Measurements from ENCODE around the gene KL.

Gene KL

DNA sequence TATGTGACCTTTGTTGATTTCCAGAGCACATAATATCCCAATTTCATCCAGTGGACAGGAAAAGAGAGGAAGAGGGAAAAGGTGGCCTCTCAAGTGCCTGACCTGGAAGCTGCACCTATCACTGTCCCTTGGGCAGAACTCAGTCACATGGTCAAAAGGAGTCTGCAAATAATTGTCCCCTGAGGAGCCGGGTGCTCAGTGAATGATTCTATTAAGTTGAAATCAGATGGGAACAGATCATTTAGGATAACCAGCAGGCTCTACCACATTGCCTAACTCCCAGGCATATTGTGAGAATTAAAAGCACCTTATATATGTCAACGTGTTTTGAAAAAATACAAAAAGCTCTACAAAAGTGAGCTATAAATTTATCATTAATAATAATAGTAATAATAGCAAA is 6.8 kb downstream of the KL start:
- Histone ChIP-seq H3K4me3 (ENCODE audit: low read depth, low read length) (no peak overlapping the region), H3K4me1 (ENCODE audit: control insufficient read depth, insufficient read depth, low read length) (no peaks in the 10 kb centered on the region), H3K36me3 (ENCODE audit: control insufficient read depth in 2 of 2, insufficient read depth in 1 of 2, low read length in 2 of 2) (no peaks in the 10 kb centered on the region), H3K27ac (ENCODE audit: extremely low read depth, low read depth, low read length) (no peak overlapping the region), H3K9me3 (ENCODE audit: control insufficient read depth, insufficient read depth, low read depth, low read length) (no peaks in the 10 kb centered on the region)
- CTCF ChIA-PET, result interaction anchor here (0.6 kb wide), 1 partner anchor 373 kb away, joined by 3 read pairs; no protein-coding TSS in a partner anchor
- no peak for TF ChIP-seq ZNF558 (tag by site-specific recombination; IDR thresholded peaks at IDR 0.05)
- TF ChIP-seq ZNF335 (tag by site-specific recombination; conservative IDR thresholded peaks at IDR 0.05), result peak; percentile 34; the same call in 1 of the 2 replicates
- POLR2A ChIA-PET, result no interaction called here

DNA sequence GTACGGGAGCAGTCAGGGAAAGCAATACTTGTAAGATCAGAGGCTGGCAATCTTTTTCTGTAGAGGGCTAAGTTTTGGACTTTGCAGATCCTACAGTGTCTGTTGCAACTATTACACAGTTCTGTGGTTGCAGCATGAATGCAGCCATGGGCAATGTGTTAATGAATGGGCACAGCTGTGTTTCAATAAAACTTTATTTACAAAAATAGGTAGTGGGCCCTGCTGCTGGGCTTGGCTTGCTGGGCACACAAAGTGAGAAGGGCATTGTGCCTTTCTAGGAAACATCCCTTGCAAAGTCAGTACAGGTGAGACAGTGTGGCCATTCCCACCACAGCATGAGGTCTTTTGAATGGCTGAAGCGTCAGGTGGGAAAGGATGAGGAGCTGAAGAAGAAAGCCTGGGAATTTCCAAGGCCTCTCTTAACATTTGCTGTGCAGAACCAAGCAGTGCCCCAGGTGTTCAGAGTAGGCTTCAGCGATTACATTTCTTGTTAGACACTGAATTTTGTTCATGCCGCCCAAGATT is 9.1 kb downstream of the KL start:
- TF ChIP-seq ZNF132 (tag by site-specific recombination; IDR thresholded peaks at IDR 0.05; ENCODE audit: borderline replicate concordance) (no peak), ZNF555 (tag by site-specific recombination; conservative IDR thresholded peaks at IDR 0.05) (no peak), ZNF561 (tag by site-specific recombination; IDR thresholded peaks at IDR 0.05; ENCODE audit: borderline replicate concordance) (no peak), ZNF23 (tag by site-specific recombination; IDR thresholded peaks at IDR 0.05; ENCODE audit: borderline replicate concordance) (no peak), EGR2 (tag by site-specific recombination; IDR thresholded peaks at IDR 0.05; ENCODE audit: low read depth) (no peak), ZFHX2 (tag by site-specific recombination; conservative IDR thresholded peaks at IDR 0.05) (no peak), ZNF530 (tag by site-specific recombination; IDR thresholded peaks at IDR 0.05; ENCODE audit: low read depth) (no peak), ZNF350 (tag by site-specific recombination; IDR thresholded peaks at IDR 0.05) (no peak), ZNF558 (tag by site-specific recombination; IDR thresholded peaks at IDR 0.05) (no peak), ZXDB (tag by site-specific recombination; IDR thresholded peaks at IDR 0.05) (no peak), ZFP37 (tag by site-specific recombination; IDR thresholded peaks at IDR 0.05) (no peak)
- TF ChIP-seq, protein P1, sequence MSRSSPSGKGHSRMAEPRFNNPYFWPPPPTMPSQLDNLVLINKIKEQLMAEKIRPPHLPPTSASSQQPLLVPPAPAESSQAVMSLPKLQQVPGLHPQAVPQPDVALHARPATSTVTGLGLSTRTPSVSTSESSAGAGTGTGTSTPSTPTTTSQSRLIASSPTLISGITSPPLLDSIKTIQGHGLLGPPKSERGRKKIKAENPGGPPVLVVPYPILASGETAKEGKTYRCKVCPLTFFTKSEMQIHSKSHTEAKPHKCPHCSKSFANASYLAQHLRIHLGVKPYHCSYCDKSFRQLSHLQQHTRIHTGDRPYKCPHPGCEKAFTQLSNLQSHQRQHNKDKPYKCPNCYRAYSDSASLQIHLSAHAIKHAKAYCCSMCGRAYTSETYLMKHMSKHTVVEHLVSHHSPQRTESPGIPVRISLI (tag by site-specific recombination; IDR thresholded peaks at IDR 0.05), result no peak
- TF ChIP-seq, protein P2, sequence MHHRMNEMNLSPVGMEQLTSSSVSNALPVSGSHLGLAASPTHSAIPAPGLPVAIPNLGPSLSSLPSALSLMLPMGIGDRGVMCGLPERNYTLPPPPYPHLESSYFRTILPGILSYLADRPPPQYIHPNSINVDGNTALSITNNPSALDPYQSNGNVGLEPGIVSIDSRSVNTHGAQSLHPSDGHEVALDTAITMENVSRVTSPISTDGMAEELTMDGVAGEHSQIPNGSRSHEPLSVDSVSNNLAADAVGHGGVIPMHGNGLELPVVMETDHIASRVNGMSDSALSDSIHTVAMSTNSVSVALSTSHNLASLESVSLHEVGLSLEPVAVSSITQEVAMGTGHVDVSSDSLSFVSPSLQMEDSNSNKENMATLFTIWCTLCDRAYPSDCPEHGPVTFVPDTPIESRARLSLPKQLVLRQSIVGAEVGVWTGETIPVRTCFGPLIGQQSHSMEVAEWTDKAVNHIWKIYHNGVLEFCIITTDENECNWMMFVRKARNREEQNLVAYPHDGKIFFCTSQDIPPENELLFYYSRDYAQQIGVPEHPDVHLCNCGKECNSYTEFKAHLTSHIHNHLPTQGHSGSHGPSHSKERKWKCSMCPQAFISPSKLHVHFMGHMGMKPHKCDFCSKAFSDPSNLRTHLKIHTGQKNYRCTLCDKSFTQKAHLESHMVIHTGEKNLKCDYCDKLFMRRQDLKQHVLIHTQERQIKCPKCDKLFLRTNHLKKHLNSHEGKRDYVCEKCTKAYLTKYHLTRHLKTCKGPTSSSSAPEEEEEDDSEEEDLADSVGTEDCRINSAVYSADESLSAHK (tag by site-specific recombination; IDR thresholded peaks at IDR 0.05), result no peak
- TF ChIP-seq, protein P3, sequence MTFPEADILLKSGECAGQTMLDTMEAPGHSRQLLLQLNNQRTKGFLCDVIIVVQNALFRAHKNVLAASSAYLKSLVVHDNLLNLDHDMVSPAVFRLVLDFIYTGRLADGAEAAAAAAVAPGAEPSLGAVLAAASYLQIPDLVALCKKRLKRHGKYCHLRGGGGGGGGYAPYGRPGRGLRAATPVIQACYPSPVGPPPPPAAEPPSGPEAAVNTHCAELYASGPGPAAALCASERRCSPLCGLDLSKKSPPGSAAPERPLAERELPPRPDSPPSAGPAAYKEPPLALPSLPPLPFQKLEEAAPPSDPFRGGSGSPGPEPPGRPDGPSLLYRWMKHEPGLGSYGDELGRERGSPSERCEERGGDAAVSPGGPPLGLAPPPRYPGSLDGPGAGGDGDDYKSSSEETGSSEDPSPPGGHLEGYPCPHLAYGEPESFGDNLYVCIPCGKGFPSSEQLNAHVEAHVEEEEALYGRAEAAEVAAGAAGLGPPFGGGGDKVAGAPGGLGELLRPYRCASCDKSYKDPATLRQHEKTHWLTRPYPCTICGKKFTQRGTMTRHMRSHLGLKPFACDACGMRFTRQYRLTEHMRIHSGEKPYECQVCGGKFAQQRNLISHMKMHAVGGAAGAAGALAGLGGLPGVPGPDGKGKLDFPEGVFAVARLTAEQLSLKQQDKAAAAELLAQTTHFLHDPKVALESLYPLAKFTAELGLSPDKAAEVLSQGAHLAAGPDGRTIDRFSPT (tag by site-specific recombination; IDR thresholded peaks at IDR 0.05), result no peak
- POLR2A ChIA-PET, result no interaction called here
- Histone ChIP-seq H3K36me3 (ENCODE audit: control insufficient read depth in 2 of 2, insufficient read depth in 1 of 2, low read length in 2 of 2) (no peaks in the 10 kb centered on the region), H3K4me3 (ENCODE audit: low read depth, low read length) (no peak overlapping the region), H3K4me1 (ENCODE audit: control insufficient read depth, insufficient read depth, low read length) (no peaks in the 10 kb centered on the region), H3K9me3 (ENCODE audit: control insufficient read depth, insufficient read depth, low read depth, low read length) (no peaks in the 10 kb centered on the region), H3K27ac (ENCODE audit: extremely low read depth, low read depth, low read length) (no peak overlapping the region)
- CTCF ChIA-PET, result no interaction called here

GRCh38 chr13:33026489-33027152 is 10.4 kb downstream of the KL start:
- Histone ChIP-seq H3K9me3 (ENCODE audit: control insufficient read depth, insufficient read depth, low read depth, low read length) (no peaks in the 10 kb centered on the region), H3K27ac (ENCODE audit: extremely low read depth, low read depth, low read length) (no peak overlapping the region), H3K4me1 (ENCODE audit: control insufficient read depth, insufficient read depth, low read length) (no peaks in the 10 kb centered on the region), H3K36me3 (ENCODE audit: control insufficient read depth in 2 of 2, insufficient read depth in 1 of 2, low read length in 2 of 2) (no peaks in the 10 kb centered on the region), H3K4me3 (ENCODE audit: low read depth, low read length) (no peak overlapping the region)
- ChIA-PET POLR2A (no interaction called here), CTCF (no interaction called here)
- no peak for TF ChIP-seq ZNF837 (tag by site-specific recombination; IDR thresholded peaks at IDR 0.05)
- no peak for TF ChIP-seq PBX3 (CRISPR knock-in tag; IDR thresholded peaks at IDR 0.05)
- TF ChIP-seq, protein P4, sequence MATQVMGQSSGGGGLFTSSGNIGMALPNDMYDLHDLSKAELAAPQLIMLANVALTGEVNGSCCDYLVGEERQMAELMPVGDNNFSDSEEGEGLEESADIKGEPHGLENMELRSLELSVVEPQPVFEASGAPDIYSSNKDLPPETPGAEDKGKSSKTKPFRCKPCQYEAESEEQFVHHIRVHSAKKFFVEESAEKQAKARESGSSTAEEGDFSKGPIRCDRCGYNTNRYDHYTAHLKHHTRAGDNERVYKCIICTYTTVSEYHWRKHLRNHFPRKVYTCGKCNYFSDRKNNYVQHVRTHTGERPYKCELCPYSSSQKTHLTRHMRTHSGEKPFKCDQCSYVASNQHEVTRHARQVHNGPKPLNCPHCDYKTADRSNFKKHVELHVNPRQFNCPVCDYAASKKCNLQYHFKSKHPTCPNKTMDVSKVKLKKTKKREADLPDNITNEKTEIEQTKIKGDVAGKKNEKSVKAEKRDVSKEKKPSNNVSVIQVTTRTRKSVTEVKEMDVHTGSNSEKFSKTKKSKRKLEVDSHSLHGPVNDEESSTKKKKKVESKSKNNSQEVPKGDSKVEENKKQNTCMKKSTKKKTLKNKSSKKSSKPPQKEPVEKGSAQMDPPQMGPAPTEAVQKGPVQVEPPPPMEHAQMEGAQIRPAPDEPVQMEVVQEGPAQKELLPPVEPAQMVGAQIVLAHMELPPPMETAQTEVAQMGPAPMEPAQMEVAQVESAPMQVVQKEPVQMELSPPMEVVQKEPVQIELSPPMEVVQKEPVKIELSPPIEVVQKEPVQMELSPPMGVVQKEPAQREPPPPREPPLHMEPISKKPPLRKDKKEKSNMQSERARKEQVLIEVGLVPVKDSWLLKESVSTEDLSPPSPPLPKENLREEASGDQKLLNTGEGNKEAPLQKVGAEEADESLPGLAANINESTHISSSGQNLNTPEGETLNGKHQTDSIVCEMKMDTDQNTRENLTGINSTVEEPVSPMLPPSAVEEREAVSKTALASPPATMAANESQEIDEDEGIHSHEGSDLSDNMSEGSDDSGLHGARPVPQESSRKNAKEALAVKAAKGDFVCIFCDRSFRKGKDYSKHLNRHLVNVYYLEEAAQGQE (tag by site-specific recombination; IDR thresholded peaks at IDR 0.05), result no peak

All from HEK293 (cell line).